NCI-H1105 treated with DMSO at 0.1 percent for 48 hours (cell line): ENCODE results near the gene EIF4E1B.
A peak's percentile ranks its signal among the peaks of the same experiment; 100 is the strongest.

ENCODE experiments used
- DNase-seq: peaks from one replicate; lab custom pipeline; 2025; lab: John Stamatoyannopoulos, UW

Gene EIF4E1B

GRCh38 chr5:176606875-176607274 lies 23.6 kb upstream of the EIF4E1B start:
- DNase-seq: no peak

DNA sequence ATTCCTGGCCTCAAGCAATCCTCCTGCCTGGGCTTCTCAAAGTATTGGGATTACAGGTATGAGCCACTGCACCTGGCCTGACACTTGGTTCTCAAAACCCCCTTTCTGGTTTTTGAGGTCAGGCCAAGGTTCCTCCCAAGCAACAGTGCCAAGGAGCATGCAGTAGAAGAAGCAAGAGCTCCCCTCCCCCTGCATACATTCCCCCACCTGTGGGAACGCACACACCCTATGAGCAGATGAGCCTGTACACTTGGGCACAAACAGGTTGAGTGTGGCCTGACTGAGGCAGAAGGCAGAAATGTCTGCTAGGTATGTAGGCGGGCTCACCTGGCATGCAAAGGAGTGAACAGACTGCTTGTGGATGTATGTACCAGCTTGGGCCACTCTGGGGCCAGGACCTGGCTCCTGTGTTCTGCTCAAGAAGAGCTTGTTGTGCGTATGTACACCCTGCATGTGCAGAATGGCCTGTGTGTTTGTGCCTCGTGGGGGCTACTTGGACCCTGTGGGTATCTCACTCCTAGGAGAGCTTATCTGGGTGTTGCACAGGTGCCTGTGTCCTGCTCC lies 22.3 kb upstream of the EIF4E1B start:
- DNase-seq: no peak

DNA sequence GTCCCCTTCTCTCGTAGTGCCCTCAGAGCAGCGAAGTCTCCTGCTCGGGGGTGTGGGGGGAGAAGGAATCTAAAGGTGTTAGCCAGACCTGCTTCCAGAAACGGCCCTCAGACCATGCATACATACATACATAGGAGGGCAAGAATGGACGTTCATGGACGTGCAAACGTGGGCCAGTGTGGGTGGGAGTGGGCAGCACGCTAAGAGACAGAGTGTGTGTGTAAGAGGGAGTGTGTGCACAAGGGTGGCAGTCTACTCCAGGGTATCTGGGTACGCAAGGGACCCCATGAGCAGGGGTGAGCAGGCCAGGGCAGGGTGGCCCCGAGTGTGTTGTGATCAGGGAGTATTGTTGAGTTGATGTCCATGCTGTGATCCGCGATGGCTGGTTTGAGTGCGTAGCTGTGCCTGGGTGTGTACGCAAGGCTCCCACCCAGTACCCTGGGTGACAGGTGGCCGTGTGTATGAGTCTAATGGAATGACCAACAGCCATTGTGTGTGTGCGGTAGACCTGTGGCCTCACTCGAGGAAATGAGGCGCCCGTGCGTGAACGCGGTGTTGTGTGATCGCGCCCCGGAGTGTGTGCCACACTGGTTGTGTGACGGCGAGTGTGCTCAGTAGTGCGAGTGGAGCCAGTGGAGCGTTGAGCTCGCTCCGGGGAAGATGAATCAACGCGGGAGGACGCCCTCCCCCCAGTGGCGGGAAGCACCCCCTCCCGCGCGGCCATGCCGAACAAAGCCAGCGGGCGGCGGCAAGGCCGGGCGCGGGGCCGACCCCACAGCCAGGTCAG lies 21.3 kb upstream of the EIF4E1B start:
- peak; percentile 5 for DNase-seq

DNA sequence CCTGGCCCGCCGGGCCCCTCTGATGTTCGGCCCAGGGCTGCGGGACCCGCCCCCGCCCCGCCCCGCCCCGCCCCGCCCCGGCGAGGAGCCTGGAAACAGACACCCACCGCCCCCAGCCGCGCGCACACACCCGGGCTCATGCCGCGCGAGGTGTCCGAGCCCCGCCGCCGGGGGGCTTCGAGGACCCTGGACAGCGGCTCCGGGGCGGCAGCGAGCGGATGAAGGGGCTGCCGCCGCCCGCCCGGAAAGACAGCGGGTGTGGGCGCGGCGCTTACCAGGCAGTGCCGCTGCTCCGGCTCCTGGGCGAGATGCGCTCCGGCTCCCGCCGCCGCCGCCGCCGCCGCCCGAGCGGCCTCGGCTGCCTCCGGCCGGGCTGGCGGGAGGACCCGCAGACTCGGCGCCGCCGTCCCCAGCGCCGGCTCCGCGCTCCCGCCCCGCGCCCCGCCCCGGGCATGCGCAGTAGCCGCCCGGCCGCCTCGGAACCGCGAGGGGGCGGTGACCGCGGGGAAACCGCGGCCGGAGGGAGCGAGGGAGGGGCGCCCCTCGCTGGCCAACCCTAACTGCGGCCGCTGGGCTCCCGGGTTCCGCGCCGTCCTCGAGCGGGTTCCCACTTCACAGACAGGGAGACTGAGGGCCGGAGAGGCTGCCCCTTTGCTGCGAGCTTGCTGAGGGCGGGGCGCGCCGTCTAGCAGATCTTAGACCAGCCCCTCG lies 20.6 kb upstream of the EIF4E1B start, which contains the start of gene GPRIN1:
TSS of gene GPRIN1 (minus strand) at position 433 of the 711 bp plus-strand sequence. CDS start 10,322 bp downstream, outside the sequence.
- DNase-seq: peak; percentile 44

- no peak for DNase-seq
Measured at GRCh38 chr5:176610435-176610773, 20.1 kb upstream of the EIF4E1B start.

DNA sequence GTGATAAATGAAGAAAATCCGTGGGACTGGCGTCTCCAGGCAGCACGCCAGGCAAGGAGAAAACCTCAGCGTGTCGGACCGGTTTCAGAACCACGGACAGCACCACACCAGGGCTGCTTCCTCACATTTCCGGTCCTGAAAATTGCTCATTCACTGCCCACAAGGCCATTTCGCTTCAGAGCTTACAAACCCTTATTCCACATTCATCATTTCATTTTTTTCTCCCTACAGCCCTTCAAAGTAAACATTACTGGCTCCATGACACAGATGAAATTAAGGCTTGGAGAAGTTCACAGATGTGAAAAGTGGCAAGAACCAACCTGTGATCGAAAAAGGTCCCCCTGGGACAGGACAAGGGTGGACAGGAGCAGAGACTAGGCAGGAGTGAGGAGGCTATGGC lies 19.0 kb upstream of the EIF4E1B start:
- DNase-seq: no peak

- no peak for DNase-seq
Measured at GRCh38 chr5:176612008-176612407, 18.5 kb upstream of the EIF4E1B start.

- no peak for DNase-seq
Measured at GRCh38 chr5:176612855-176613254, 17.6 kb upstream of the EIF4E1B start.

- no peak for DNase-seq
Measured at GRCh38 chr5:176614805-176615478, 15.5 kb upstream of the EIF4E1B start.

DNA sequence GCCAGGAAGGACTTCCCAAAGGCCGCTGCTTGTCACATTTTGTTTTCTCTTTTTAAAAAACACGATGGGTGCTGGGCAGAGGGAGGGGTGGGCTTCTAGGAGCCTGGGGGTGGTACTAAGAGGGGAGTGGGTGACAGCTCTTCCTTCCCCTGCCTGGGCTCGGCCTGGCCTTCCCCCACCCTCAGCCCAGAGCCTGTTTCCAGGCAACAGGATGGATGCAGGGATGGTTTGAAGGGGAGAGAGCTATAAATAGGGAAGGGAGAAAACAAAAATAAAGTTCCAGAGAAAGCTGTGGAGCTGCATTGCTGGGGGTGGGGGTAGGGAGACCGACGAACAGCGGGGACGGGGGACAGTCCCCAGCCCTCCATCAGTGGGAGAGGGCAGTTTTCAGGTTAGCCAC lies 14.0 kb upstream of the EIF4E1B start:
- DNase-seq: no peak

GRCh38 chr5:176618783-176619182 lies 11.7 kb upstream of the EIF4E1B start:
- no peak for DNase-seq

DNA sequence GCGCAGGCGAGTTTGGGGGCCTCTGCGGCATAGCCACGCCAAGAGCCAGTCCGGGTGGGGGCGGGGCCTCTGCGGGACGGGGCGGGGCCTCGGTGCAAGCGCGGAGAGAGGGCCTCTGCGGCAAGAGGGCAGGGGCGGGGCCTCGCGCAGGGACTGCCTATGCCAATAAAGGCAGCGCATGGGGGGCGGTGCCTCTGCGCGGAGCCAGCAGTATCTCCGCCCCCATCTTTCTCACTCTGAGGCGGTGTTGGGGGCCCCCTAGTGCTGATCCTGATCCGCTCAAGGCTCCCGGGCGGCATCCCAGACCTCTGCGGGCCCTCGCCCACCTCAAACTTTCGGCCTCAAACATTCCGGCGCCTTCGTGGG lies 11.3 kb upstream of the EIF4E1B start:
- DNase-seq: no peak

DNA sequence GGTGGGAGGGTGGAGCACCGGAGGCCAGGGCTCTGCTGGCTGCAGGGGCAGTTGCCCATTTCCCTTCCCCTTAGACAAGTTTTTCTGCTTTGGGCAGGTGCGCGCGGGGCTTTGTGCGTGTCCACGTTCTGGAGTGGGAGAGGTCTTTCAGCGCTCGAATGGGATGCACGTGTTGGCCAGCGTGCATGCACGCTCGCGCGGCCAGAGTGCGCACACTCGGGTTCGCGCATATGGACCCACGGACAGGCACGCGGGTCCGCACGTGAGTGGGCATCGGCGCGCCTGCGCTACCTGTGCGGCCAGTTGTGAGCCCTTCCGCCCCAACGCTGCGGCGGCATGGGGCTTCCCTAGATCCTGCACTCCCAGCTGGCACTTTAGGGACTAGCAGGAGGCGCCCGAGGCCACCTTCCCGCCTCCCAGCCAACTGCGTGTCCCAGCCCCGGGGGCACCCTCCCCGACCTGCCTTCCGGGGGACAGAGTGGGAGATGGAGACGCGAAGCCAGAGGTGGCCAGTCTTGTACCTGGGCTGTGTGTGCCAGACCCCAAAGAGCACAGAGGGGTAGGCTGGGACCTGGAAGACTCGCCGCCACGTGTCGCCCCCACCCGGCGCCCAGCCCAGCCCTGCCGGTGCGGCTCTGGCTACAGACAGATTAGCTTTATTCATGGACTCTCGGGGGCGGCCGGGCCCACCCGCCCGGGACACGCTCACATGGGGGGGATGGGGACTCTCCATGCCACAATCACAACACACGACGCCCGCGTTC lies 10.7 kb upstream of the EIF4E1B start:
- no peak for DNase-seq

DNA sequence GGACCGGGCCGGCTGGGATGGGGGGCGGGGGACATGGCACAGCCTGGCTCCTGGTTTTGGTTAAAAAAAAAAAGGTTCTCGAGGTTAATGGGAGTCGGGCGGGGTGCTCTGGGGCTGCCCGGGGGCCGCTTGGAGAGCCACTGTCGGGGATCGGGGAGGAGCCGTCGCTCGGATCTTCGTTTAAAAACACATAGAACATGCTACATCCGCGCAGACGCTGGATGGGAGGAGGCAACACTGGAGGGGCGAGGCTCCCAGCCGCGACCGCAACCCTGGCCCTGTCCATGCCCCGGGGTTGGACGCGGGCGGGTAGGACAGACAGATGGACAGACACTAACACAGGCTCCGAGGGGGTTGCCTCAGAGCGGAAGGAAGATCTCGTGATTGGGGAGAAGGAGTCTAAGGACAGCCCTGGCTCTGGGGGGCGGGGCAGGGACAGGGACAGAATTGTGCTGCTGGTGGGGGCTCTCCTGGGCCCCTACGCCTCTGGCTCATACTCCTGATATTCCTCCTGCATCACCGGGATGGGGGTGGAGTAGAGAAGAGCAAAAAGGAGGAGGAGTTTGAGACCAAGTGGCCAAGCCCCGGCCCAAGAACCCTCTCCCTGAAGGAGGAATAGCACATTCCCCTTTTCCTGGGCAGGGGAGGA lies 10.0 kb upstream of the EIF4E1B start:
- no peak for DNase-seq

- DNase-seq: no peak
Measured at GRCh38 chr5:176621661-176622079, 8.8 kb upstream of the EIF4E1B start.

DNA sequence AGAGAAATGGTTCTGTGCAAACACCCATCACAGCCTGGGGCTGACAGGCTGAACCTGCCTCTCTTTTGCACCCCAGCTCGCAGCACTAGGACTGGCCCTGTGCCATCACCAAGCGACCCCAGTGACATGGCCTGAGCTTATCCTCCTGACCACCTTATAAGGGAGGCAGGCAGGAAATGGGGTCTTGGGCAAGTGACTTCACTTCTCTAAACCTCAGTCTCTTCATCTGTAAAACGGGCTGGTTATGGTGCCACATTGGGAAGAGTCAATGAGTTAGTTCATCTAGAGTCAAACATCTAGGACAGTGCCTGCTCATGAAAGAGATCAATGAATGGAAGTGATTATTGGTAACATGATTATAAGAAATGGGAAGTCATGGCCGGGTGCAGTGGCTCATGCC lies 6.3 kb upstream of the EIF4E1B start:
- DNase-seq: no peak

- no peak for DNase-seq
Measured at GRCh38 chr5:176624938-176625337, 5.5 kb upstream of the EIF4E1B start.

DNA sequence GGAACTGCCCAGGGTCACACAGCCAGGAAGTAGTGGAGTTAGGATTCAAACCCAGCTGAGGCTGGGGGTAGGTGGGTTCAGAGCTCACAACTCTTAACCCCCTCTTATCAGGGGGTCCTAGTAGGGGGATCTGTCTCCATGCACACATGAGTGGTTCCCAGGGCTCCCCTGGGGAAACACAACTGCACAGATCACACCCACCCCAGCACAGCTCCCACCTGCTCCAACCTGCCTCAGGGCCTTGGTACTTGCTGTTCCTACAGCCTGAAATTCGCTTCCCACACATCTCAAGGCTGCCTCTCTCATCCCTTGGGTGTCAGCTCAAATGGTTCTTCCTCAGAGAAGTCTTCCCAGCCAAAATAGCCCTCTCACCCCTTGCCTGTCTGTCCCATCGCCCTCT lies 5.0 kb upstream of the EIF4E1B start:
- DNase-seq: no peak

DNA sequence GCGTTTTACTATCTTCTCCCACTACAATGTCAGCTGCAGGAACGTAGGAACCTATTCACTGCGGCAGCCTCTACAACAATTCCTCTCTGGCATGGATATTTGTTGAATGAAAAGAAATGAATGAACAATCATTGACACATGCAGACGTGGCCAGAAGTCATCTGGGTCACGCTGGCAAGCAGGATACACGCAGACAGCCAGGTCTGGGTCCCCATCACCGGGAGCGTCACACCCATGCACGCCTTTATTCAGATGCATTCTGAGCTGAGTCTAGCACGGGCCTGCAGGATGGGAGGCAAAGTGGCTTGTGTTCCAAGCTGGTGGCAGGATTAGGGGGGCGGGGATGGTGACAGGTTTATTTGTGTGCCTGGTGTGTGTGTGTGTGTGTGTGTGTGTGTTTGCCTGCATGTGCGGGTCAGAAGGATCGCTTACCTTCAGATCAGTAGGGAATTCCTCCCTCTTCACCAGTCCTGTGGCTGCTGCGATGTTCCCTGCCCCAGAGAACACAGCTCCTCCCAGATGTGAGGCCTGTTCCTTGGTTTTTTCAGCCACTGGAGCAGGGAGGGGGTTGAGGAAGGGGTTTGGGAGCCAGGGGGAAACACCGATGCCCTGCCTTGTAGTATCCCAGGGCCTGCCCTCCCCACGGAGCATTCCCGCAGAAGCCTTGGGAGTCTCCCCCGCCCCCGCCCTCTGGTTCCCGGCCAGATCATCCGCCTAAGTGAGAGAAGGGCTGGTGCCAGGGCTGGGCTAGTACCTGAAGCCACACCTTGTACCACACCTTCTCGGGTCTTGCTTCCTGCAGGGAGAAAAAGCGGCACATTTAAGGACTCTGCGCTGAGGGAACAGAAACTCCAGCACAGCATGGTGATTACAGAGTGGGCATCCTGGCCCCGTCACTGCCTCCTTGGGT lies 4.3 kb upstream of the EIF4E1B start:
- no peak for DNase-seq

GRCh38 chr5:176626876-176627236 lies 3.6 kb upstream of the EIF4E1B start:
- DNase-seq: no peak
